Measurements from ENCODE around the gene FOXC2.
"Not testable (repeated sequence)": the region's sequence is repeated elsewhere in the genome, so short reads cannot be mapped to it uniquely, and the experiment has no call there.

Gene FOXC2

DNA sequence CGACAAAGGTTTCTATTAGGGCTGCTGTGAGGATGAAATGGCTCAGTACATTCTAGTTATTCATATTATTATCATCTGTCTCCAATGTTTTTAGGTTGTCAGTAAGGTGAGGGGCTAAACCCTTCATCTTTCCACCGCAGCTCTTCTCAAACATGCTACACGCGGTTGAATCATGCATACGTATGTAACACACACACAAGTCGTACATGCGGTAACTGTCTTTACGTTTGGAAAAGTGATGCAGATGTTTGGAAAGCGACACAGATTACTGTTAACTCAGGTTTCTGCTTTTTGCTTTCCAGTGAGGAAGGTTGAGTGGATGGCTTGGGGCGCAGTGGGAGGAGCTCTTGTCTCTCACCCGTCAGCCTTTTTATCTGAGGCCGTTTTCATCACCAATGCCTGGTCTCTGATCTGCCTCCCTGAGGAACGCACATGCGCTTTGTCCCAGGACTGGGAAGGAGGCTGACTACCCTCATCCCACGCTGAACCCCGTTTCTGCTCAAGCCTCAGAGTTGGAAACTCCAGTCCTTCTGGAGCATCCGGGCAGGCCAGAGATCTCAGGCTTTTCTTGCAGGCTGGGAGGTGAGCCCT is 8.6 kb downstream of the FOXC2 start:
- no peak for DNase-seq

- DNase-seq: peak; percentile 56
These were observed 9.3 kb downstream of the FOXC2 start for GRCh38 chr16:86575754-86576557.

- no peak for DNase-seq
These were observed 10.1 kb downstream of the FOXC2 start for GRCh38 chr16:86576591-86577313.

DNA sequence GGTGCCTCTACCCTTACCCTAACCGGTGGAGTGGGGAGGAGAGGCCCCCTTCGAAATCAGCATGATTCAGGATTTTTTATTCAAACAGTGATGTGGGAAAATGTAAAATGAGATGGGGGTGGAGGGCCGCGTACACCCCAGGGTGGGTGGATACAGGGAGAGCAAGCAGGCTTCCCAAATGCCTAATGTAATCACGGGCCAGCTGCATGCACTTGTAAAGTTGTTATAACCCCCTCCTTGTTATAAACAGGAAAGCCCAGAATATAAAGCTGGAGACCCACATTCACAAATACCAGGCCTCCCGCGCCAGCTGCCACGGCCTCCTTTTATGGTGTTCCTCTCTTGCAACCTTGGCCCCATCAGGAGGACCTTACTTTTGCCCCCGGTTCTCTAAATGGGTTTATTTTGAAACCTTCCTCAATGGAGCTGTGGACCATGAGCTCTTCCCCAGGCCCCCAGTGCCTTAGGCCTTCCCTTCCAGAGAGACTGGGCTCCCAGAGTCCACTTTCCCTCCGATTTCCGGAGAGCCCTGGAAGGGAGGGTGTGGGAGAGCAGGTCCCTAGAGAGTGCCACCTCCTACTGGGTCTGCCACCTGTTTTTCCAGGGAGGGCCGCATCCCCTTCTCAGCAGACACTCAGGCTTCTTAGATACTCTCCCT is 10.8 kb downstream of the FOXC2 start:
- no peak for DNase-seq

- DNase-seq: no peak
These were observed 11.5 kb downstream of the FOXC2 start, which contains the start of gene FOXL1 for GRCh38 chr16:86578061-86578599. FOXL1 (plus strand) TSS chr16:86578549; CDS start chr16:86578724, 175 bp downstream.

DNA sequence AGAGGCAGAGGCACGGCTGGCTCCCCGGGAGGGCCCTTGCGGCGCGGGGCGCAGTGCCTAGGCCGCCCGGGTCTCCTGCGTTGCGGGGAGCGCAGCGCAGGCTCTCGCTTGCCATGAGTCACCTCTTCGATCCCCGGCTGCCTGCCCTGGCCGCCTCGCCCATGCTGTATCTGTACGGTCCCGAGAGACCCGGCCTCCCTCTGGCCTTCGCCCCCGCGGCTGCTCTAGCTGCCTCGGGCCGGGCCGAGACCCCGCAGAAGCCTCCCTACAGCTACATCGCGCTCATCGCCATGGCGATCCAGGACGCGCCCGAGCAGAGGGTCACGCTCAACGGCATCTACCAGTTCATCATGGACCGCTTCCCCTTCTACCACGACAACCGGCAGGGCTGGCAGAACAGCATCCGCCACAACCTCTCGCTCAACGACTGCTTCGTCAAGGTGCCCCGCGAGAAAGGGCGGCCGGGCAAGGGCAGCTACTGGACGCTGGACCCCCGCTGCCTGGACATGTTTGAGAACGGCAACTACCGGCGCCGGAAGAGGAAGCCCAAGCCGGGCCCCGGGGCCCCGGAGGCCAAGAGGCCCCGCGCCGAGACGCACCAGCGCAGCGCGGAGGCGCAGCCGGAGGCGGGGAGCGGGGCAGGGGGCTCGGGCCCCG is 12.1 kb downstream of the FOXC2 start:
- no peak for DNase-seq

DNA sequence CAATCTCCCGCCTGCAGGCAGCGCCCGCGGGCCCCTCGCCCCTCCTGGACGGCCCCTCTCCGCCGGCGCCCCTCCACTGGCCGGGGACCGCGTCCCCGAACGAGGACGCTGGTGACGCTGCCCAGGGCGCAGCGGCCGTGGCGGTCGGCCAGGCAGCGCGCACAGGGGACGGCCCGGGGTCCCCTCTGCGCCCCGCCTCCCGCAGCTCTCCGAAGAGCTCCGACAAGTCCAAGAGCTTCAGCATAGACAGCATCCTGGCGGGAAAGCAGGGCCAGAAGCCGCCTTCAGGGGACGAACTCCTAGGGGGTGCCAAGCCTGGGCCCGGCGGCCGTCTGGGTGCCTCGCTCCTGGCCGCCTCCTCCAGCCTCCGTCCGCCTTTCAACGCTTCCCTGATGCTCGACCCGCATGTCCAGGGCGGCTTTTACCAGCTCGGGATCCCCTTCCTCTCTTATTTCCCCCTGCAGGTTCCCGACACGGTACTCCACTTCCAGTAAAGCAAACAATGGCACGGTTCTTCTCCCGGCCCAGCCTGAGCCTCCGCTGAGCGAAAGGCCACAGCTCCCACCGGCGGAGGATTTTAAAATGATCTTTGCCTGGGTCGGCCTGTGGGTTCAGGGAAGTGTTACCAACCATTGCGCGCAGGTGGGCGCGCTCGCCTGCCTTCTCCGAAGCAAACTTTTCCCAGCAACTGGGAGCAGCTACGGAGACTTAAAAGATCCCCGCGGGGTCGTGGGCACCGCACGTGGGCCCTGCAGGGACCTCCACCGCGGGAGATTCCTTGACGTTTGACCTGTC is 12.8 kb downstream of the FOXC2 start:
- no peak for DNase-seq

DNA sequence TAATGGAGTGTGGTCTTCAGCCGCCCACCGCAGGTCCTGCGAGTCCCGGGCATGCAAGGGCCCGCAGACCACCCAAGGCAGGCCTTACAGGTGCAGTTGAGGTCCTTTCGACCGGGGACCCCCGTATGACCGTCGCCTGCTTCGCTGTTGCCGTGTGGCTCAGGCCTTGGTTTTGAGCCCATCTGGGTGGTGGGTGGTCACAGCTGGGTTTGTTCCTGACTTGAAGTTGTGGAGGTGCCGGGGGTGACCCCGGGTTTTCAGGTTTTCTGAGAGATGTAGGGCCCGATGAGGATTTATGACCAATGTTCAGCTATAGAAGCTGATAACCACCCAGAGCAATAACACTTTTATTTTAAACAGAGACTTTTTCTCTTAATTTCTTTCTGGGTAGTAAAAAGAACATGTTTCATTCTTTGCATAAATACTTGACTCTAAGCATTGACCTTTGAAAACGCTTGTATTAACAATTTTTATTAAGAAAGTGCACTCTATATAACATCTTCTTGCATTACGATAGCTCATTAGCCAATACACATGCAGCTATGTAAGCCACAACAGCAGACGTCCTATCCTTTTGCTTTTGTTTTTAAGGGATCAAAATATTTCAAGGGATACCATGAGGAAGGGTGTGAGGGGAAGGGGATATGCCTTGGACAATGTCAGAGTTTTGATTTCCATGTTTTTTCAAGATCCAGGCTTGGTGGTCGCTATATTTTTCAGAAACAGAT is 13.6 kb downstream of the FOXC2 start:
- no peak for DNase-seq

GRCh38 chr16:86580791-86581170 is 14.2 kb downstream of the FOXC2 start:
- no peak for DNase-seq

GRCh38 chr16:86581458-86581857 is 14.8 kb downstream of the FOXC2 start:
- DNase-seq: no peak

DNA sequence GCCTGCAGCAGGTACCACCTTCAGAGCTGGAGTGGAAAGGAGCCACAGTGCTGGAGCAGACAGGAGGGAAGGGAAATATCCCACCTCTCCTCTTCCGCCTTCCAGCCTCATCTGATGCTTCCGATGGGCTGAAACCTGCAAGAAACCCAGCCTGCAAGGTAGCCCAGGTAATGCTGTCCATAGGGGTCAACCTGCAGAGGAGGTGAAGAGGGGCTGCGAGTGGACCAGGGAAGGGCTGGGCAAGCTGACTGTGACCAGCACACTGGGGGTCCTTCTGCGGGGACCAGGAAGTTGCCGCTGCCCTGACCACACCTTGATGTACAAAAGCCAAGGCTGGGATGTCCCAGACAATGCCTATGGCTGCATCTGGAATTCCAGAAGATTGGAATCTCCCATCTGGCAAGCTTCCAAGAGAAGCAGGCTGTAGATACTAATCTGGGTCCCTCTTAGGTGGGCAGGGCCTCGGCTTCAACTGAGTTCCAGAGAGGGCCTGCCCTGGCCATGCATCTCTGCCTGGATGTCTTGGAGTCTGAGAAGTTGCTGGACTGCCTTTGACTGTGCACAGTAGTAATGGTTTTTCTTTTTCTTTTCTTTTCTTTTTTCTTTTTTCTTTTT is 17.5 kb downstream of the FOXC2 start:
- DNase-seq: no peak

DNA sequence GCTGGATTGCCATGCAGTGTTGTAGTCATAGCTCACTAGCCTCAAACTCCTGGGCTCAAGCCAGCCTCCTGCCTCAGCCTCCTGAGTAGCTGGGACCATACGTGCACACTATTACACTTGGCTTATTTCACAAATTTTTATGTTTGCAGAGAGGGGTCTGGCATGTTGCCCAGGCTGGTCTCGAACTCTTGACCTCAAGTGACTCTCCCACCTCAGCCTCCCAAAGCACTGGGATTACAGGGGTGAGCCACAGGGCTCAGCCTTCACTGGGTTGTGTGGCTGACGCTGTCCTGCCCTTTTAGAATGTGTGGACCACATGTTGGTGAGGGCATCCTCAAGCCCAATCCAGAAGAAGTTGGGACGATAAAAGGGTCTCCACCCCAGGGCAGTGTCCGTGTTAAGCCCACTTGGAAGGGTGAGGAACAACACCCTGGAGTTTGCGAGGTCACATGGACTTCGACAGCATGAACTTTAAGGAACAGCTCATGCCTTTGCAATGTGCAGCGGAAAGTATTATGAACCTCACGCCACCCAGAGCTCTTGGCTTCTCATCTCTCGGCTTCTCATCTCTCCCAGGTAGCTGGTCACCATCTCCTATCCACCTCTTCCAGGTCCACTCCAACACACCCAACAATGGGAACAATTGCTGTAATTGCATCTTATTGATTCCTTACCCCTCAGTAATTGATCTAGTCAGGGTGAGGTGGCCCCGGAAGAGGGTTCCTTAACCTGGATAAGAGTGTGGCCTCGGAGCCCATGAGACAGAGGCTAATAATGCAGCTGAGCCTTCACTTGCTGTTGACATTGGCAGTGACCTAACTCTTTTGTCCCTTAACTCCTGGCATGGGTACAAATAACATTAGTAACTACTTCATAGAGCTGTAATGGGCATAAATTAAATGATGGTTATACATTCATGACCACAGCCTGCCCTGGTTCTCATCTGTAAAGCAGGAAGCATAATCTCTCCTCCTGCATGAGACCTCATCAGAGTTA is 18.4 kb downstream of the FOXC2 start:
- no peak for DNase-seq

DNA sequence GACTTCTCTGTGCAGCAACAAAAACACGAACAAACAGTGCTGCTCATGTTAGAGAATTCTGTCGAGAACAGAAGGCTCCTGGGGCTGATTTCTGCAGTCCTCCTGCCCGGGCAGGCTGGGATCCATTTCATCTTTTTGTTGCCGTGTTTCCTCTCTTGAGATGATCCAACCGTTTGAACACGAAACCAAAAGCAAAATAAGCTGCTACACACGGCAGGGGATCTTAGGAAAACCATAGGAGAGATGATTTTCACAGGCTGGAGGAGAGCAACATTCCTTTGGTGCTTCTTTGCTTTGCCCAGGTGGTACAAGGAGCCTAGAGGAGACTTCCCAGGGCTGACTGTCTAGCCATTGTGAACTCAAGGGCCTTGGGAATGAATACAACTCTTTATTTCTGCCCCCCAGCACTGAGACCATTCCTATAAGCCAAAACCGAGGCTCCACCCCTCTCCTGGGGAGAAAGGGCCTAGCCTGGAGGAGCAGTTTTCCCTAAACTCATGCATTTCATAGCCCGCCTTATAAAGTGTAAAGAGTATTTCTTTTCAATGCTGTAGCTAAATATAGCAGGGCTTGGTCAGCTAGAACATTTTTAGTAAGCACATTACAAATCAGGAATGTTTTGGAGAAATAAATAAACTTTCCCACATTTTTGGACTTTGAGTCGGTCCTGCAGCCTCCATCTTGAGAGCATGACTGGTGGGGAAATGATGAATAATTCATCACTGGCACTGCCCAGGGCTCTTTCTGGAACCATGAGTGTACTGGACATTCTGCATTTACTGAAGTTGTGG is 19.4 kb downstream of the FOXC2 start:
- DNase-seq: no peak

- no peak for DNase-seq
These were observed 20.9 kb downstream of the FOXC2 start for GRCh38 chr16:86587487-86587886.

- not testable (repeated sequence) for DNase-seq
These were observed 21.3 kb downstream of the FOXC2 start for GRCh38 chr16:86587955-86588354.

DNA sequence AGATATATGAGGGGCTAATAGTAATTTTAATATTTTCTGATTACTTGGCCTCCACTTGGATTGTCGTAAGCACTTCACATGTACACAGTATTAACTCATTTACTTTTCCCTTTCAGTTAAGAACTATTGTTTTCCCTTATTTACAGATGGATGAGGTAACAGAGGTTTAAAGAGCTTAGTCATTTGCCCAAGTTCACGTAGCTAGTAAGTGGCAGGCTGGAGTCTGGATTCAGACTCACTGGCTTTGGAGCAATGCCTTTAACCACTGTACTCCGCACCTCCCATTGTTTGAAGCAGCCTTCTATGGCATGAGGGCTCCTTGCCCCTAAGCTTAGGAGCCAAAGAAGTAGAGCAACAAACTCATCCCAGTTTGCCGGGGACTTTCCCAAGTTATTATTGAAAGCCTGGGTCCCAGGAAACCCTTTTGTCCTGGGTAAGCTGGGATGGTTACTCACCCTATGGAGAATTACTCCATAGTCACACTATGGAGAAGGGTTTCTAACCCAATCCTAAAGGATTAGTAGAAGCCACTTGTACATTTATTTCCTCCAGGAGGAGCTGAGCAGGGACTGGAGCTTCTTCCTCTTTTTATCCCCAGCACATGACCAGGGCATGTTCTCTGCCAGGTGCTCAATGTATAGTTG is 24.0 kb downstream of the FOXC2 start:
- no peak for DNase-seq

DNA sequence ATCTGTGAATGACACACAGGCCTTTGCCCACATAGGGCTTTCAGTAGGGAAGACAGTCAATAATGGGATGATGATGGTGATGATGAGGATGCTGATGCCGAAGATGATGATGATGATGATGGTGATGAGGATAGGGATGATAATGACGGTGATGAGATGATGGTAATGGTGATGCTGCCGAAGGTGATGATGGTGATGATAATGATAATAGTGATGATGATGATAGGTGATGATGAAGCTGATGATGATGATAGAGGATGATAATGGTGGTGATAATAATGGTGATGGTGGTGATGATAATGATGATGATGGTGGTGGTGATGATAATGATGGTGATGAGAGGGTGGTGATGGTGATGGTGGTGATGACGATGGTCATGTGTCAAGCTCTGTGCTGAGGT is 24.6 kb downstream of the FOXC2 start:
- DNase-seq: no peak
